ENCODE data around the gene APELA.
"Not testable (repeated sequence)": the region's sequence is repeated elsewhere in the genome, so short reads cannot be mapped to it uniquely, and the experiment has no call there.

APELA gene, protein sequence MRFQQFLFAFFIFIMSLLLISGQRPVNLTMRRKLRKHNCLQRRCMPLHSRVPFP

DNA sequence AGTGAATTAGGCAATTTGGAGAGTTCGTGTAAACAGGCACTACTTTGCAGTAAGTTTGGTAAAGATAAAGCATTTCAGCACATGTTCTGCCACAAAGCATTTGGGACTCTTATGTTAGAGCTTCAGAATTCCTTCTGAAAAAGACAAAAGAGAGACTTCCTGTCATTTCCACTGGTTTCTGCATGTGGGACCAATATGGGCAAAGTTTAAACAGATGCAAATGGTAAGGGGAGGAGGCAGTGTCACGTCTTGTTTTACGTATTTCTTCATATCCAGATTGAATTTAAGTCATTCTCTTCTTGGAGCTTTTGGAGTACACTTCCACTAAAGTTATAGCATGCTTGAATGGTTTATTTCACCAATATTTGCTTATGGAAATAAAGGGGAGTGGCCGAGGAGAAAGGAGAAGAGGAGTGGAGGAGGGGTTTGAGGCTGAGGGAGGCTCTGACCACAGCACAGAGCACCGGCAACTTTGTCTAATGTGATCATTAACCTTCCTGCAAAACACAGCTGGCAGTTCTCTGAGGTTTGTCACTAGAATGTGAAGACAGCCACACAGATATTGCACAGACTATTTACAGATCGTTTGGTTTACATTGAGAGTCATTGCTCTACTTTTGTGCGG lies at the start of gene APELA:
Gene APELA (plus strand): TSS at position 479 of the 625 bp plus-strand sequence. CDS start 154 bp downstream, outside the sequence.
- DNase-seq (ENCODE audit: low read depth in 3 of 3) = no peak

DNA sequence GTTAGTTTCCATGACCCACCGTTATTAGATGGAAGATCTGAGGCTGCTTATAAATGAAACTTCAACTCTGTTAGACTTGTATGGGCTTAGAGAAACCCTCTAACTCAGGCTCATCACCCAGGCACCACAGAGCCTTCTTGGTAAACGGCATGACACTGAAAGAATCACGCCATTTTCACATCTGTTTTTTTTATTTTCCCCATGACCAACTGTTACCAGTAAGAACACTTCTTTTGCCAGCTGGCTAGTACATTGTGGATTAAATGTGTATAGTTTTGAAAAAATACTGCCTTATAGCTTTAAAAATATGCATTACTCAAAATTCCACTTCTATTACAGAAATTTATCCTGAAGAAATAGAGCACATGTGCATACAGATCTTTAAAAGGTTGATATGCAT lies 48.0 kb upstream of the APELA start:
- no peak for DNase-seq (ENCODE audit: low read depth in 3 of 3)

DNA sequence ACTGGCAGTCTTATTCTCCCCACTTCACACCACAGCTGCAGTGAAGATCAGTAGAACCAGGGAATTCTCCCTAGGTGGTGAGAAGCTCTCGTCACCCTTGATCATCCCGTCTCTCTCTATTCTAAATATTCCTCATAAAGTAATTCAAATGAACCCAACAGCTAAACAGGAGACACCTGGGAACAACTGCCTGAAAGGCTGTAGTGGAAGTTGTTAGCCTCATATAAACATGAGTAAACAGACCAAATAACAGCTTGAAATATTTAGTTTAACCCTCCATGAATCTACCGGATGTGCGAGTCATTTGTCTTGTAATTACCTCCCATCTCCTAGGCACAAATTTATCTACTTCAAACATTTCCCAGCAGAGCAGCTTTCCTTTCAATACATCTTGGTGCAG lies 30.4 kb upstream of the APELA start:
- DNase-seq (ENCODE audit: low read depth in 3 of 3) = no peak

DNA sequence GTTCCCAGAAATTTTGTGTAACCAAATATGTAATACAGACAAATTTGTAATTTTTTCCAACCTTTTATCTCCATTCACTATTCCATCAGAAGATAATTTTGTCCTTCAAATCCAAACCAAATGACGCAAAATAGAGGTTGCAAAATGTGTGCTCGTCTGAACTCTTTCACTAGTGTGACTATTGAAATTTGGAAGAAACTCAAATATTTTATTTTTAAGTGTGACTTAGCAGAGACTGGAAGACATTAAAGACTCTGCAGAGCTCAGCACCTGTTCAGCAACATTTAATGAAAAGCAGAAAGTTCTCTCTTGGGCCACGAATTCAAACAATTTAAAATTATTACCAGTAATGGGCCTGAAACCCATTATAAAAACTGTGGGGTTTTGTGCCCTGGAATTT lies 30.0 kb upstream of the APELA start:
- no peak for DNase-seq (ENCODE audit: low read depth in 3 of 3)

DNA sequence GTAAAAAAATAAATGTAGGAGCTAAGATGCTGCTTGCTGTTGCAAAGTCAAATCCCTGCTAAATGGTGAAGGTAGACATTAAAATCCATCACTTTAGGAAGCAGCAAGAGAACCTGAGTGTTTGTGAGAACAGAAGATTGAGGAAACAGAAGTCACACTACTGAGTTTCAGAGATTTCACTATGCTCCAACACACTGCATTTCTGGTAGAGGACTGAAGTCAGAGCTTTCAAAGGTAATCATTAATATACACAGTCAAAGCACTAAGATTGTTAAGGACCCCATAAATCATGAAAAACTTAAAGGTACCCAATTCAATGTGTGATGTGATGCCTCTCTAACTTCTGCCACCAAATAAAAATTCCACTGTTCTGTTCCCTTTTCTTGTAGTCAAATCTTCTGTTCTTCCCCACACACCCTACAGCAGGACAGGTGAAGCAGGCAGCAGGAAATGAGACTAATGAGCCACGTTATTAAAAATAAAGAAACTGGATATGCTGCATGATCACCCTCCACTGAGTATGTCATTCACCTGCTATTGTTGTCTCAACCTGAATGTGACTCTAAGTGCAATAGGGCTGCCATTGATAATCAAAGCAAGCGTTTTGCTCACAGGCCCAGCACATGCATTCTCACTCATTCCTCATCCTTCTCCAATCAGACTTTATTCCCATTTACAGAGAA lies 28.9 kb upstream of the APELA start:
- DNase-seq (ENCODE audit: low read depth in 3 of 3) = no peak

DNA sequence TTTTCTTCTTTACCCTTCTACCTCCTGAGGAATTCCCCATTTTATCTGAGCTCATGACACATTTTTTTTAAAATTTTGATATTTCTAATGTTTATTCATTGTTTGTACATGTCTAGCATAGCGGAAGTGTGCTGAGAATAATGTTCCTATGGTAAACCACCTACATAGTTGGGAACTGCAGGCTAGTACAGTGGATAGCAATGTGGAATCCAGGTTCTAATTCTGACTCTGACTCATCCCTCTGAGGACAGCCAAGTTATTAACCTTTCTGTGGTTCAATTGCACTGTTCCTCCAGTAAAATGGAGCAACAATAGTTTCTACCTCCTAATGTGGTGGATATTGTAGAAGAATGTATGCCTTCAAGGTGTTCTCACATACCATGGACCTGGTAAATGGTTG lies 20.6 kb upstream of the APELA start:
- DNase-seq (ENCODE audit: low read depth in 3 of 3) = no peak

DNA sequence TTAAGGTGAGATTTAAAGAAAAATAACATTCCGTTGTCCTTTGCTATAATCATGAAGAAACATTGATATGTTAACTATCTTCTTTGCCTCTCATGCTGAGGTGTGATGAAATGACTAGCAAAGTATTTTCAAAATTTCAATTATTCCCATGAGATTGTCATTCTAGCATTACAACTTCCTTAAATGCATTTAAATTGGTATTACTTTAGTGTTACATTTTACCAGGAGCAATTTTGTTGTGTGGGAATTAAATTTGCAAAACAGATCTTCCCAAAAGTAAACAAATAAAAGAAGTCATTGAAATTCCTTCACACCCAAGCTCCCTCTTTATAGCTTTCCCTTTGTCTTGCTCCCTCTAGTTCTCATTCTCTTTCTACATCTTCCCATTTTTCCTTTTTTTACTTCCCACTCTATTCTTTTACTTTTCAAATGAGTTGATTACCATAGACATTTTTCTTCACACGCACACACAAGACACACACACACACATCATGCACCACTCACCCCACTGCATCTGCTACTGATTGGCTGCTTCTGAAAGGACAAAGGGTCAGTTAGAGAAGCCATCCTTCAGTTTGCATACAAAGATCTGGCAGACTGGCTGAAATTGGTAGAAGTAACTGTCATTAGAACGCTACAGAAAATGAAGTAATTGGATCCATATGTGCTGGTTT lies 10.0 kb upstream of the APELA start:
- no peak for DNase-seq (ENCODE audit: low read depth in 3 of 3)

DNA sequence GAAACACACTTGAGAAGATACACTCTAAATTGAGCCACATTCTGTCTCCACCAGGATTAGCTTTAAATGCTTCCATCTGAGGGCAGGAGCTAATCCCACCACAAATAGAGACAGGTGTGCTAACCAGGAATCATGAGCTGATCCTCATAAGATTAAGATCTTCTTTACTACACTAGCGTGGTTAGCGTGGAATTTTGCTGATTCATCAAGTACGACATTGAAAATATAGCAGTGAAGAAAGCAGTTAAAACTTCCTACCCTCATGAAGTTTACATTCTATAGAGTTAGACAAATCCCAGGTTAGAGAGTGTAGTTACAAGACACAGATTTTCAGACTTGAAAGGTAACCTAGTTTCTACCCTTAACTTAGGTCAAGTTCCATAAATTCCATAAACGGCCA lies 5.3 kb upstream of the APELA start:
- DNase-seq (ENCODE audit: low read depth in 3 of 3) = no peak

DNA sequence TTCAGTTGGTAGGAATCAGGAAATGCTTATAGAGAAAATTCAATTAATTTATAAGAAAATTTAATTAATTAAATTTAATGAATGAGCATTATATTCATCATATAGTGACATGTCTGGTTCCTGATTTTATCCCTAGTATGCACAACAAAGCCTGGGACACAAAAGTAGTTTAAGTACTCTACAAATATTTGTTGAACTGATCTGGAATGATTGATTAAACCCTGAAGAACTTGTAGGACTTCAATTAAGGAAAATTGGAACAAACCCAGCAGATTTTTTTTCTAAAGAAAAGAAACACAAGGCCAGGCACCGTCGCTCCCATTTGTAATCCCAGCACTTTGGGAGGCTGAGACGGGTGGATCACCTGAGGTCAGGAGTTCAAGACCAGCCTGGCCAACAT lies 4.5 kb upstream of the APELA start:
- DNase-seq (ENCODE audit: low read depth in 3 of 3) = no peak

DNA sequence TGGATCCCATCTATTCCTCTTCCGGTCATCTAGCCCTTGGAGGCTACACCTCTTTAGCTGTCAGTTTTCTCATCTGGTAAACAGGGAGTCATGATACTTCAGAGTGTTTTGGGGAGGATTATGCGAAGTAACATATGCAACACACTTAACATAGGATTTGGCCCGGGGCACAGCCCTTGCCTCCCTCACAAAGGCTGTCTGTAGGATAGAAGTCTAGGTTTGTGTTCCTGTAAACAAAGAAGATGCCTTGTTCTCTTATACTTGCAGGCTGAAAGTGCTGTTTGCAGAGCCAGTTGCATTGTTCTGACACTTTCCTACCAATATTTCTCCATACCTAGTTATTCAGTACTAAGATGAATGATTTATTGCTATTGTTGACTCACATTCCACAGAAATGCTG lies 2.2 kb upstream of the APELA start:
- DNase-seq (ENCODE audit: low read depth in 3 of 3) = no peak

DNA sequence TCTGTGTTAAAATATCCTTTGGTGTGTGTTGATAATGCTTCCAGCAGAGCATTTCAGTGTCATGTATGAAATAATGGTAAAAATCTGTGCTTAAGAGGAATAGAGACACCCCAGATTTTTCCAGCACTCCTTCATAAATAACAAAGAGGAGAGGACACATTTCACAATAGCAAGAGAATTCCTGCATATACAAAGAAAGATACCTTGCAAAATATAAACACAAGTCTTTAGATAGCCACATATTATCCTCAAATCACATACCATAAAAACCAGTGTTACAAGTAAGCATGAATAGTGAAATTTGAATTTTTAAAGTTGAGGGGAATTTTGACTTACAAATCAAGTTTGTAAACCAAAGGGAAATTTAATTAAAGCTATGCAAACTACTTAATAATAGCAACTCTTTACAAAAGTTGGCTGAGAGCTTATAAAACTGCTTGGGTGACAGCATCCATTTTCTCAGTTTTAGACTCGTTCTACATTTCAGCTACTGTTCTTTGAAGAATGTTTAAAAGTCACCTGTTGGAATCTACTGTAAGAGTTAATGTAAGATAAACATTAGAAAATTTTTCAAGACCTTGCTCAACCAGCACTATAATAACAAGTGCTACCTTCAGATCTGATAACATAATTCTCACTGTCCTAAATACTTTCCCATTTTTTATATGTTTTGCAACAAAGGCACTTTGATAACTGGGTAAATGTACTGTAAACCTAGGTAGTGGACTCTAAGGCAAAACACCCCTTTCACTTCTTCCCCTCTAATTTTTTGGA lies 3.7 kb downstream of the APELA start:
- DNase-seq (ENCODE audit: low read depth in 3 of 3) = no peak

DNA sequence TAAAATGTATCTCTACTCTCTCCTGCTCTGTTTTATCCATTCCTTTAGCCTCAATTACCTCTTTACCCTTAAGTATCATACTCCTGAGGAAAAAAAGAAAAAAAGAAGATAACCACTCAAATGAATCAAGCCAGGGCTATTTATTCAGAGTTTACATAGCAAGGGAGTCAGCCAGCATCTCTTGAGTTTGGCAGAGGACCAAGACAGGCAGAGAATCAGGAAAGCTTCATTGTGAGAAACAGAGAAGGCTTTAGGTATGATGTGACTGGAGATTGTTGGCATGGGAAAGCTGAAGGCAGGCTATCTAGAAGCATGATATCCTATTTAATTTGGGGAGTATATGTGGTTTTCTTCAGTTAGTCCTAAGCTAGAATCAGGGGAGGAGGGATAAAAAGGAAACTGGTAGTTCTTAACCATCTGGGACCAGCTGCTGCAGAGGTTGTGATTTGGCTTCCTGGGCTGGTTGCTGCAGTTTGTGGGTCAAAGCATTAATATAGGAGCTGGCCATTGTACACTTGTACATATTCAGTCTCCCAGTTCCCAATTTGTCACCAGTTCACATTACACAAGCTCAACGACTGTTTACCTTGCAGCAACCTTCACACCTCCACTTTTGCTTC lies 11.2 kb downstream of the APELA start:
- DNase-seq (ENCODE audit: low read depth in 3 of 3) = no peak

DNA sequence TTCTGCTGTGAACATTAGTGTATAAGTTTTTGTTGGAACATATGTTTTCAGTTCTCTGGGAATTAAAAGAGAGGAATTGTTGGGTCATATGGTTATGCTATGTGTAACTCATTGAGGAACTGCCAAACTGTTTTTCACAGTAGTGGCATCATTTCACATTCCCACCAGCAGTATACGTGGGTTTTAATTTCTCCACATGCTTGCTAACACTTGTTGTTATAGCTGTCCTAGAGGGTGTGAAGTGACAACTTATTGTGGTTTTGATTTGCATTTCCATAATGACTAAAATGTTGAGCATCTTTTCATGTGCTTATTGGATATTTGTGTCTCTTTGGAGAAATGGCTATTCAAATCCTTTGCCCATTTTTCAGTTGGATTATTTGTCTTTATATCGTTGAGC lies 13.7 kb downstream of the APELA start:
- no peak for DNase-seq (ENCODE audit: low read depth in 3 of 3)

DNA sequence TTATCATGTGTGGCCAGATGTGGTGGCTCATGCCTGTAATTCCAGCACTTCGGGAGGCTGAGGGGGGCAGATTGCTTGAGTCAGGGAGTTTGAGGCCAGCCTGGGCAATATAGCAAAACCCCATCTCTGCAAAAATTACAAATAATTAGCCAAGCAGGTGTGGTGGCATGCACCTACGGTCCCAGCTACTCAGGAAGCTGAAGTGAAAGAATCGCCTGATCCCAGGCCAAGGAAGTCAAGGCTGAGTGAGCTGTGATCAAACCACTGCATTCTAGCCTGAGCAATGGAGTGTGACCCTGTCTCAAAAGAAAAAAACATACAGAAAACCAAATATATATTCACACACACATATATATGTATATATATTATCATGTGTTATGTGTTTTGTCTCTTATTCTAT lies 15.0 kb downstream of the APELA start:
- no peak for DNase-seq (ENCODE audit: low read depth in 3 of 3)

DNA sequence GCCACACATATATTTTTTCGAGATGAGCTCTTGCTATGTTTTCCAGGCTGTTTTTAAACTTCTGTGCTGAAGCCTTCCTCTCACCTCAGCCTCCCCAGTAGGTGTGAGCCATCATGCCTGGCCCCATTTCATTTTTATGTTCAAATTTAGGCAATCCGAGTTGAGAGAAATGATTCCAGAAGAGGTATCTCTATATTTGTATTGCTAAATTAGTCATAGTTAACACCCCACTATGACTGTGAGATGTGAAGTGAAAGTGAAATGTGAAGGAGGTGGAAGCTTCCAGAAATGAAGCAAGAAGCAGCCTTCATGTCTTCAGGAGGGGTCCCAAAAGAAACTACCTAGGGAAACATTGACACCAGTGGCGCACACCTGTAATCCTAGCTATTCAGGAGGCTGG lies 17.7 kb downstream of the APELA start:
- no peak for DNase-seq (ENCODE audit: low read depth in 3 of 3)

DNA sequence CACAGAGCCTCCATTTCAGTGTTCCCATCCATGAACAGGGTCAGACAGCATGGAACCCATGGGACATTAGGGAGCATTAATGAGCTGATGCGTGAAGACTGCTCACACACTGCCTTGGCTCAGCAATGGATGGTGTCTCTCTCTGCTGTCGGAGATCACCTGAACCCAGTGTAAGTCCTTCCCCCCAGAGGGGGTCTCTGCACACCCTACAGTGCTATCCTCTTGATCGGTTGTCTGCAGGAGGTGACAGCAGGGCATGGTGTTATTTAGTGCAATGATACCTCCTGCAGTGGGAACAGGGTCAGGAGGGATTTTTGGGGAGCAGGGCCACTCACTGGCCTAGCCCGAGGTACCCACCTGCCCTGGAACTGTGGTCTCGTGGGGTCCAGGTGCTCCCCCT lies 25.6 kb downstream of the APELA start:
- DNase-seq (ENCODE audit: low read depth in 3 of 3) = no peak

DNA sequence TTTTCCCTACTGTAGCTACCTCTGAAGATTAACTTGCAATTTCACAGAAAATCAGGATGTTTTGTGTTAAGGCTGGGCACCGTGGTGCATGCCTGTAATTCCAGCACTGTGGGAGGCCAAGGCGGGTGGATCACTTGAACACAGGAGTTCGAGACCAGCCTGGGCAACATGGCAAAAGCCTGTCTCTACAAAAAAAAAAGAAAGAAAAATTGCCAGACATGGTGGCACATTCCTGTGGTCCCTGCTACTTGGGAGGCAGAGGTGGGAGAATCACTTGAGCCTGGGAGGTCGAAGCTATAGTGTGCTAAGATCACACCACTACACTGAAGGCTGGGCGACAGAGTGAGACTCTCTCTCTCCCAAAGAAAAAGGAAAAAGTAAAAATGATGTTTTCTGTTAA lies 27.4 kb downstream of the APELA start:
- no peak for DNase-seq (ENCODE audit: low read depth in 3 of 3)

DNA sequence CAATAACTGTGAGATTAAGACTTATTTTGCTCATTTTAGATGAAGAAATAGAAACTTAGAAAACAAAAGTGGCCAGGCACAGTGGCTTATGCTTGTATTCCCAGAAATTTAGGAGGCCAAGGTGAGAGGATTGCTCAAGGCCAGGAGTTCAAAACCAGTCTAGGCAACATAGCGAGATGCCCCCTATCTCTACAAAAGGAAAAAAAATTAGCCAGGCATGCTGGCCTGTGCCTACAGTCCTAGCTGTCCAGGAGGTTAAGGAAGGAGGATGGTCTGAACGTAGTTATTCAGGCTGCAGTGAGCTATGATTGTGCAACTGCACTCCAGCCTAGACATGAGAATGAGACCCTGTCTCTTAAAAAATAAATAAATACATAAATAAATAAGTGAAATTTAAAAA lies 28.0 kb downstream of the APELA start:
- no peak for DNase-seq (ENCODE audit: low read depth in 3 of 3)

DNA sequence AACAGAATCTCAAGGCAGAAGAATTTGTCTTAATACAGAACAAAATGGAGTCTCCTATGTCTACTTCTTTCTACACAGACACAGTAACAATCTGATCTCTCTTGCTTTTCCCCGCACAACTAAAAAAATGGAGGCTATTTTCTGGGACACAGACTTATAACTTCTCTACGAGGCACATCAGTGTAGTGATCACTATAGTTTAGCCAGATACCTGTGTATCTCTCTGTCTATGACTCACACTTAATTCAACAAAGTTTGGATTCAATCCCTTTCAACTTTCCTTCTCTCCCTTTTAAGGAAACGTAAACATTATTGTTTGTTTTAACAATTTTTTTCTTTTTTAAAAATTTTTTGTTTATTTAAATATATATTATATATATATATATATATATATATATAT lies 29.4 kb downstream of the APELA start:
- no peak for DNase-seq (ENCODE audit: low read depth in 3 of 3)

DNA sequence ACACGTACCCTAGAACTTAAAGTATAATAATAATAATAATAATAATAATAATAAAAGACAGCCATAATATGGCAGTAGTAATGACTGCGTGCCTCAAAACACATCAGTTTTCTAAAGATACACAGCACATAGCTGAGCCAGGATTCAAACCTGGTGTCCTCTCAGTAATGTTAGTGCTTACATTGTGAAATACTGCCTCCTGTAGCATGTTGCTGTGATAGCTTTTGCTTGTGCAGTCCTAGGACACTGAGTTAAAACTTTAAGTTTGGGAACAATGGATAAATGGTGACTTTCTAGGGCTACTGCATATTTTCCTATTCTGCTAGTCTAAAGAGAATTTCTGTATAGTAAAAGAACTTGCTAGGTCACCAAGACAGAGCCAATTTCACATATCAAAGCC lies 36.5 kb downstream of the APELA start:
- DNase-seq (ENCODE audit: low read depth in 3 of 3) = not testable (repeated sequence)

DNA sequence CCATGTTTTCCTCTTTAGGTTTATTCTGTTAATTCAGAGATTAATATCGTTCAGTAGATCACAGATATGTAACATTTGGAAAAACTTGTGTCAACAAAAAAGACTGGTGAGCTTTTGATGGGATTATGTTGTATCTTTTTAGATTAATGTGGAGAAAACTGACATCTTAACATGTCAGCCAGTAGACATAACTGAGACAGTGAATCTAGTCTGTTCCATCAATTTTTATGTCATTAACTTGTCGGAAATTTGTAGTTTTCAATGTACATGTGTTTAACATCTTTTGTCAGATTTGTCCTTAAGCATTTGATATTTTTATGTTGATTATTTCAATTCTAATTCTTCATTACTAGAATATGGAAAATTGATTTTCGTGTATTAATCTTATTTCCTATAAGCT lies 42.0 kb downstream of the APELA start:
- DNase-seq (ENCODE audit: low read depth in 3 of 3) = no peak

DNA sequence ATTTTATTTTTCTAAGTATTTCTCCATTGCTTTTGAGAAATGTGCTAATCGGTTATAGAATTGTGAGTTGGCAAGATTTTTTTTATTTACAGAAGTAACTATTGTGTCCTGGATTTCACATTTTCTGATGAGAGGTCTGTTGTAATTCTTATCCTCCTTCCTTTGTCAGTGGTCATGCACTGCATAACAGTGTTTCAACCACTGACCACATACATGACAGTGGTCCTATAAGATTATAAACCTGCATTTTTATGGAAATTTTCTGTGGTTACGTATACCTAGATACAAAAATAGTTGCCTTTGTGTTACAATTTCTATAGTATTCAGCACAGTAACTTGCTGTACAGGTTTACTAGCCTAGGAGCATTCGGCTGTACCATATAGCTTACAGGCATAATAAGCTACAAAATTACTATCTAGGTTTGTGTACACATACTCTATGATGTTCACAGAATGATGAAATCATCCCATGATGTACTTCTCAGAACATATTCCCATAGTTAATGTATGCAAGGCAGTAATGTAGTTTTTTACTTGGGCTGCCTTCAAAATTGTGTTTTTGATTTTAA lies 47.8 kb downstream of the APELA start:
- DNase-seq (ENCODE audit: low read depth in 3 of 3) = no peak

Measured in stimulated activated CD4-positive, alpha-beta T cell treated with anti-CD3 and anti-CD28 coated beads, TNF-alpha, amount 100 ng/mL, for 24 hours (primary cell).